PFSK-1 (cell line): ENCODE results near the gene SLC38A9.

Experiments
- FOXP2 ChIP-seq: optimal IDR thresholded peaks from 2 replicates; pipeline ENCODE3; 2011; ENCODE audit warnings: borderline replicate concordance, control low read depth, inconsistent platforms; ENCODE audit not compliant: insufficient read depth; ENCODE audit errors: extremely low read length, extremely low read depth
- POLR2AphosphoS5 ChIP-seq: IDR thresholded peaks from 2 replicates; pipeline ENCODE4 v1.6.1; 2012; ENCODE audit warnings: low read depth, mild to moderate bottlenecking, control low read depth, low read length, moderate library complexity
- SIN3A ChIP-seq: IDR thresholded peaks from 2 replicates; pipeline ENCODE4 v1.6.1; 2012; ENCODE audit warnings: mild to moderate bottlenecking, low read length, moderate library complexity, borderline replicate concordance; ENCODE audit not compliant: insufficient read depth
- TAF1 ChIP-seq: IDR thresholded peaks from 2 replicates; pipeline ENCODE4 v1.6.1; 2012; ENCODE audit warnings: low read length, control low read depth, borderline replicate concordance; ENCODE audit not compliant: insufficient read depth
- TF ChIP-seq, protein P1 (sequence below), 2 experiments: IDR thresholded peaks; 2 replicates each; pipeline versions ENCODE4 v1.6.1 to v1.8.0; 2011 to 2012; ENCODE audit warnings: low read depth in 2 of 2, low read length in 2 of 2, control low read depth in 1 of 2, inconsistent platforms in 1 of 2, mild to moderate bottlenecking in 1 of 2, moderate library complexity in 1 of 2; ENCODE audit not compliant: insufficient read depth in 1 of 2

DNA sequence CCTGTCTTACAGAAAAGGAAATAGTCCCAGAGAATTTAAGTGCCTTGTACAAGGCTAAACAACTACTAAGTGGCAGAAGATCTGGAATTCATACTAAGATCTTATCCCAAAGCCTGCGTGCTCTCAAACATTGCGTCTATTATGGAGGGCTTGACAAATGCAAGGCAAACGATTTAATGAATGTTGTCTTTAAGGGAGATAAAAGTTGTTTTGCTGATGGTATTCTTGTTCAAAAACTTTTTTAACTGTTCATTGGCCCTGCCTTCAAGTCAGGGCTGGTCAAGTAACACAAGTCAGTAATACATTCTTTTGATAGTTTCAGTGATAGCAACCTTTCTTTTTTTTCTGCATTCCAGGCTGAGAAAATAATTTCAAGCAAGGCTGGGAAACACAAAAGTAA, 1.7 kb upstream of the SLC38A9 start:
- TF ChIP-seq TAF1: no peak
- no peak for TF ChIP-seq SIN3A
- TF ChIP-seq, protein P1, sequence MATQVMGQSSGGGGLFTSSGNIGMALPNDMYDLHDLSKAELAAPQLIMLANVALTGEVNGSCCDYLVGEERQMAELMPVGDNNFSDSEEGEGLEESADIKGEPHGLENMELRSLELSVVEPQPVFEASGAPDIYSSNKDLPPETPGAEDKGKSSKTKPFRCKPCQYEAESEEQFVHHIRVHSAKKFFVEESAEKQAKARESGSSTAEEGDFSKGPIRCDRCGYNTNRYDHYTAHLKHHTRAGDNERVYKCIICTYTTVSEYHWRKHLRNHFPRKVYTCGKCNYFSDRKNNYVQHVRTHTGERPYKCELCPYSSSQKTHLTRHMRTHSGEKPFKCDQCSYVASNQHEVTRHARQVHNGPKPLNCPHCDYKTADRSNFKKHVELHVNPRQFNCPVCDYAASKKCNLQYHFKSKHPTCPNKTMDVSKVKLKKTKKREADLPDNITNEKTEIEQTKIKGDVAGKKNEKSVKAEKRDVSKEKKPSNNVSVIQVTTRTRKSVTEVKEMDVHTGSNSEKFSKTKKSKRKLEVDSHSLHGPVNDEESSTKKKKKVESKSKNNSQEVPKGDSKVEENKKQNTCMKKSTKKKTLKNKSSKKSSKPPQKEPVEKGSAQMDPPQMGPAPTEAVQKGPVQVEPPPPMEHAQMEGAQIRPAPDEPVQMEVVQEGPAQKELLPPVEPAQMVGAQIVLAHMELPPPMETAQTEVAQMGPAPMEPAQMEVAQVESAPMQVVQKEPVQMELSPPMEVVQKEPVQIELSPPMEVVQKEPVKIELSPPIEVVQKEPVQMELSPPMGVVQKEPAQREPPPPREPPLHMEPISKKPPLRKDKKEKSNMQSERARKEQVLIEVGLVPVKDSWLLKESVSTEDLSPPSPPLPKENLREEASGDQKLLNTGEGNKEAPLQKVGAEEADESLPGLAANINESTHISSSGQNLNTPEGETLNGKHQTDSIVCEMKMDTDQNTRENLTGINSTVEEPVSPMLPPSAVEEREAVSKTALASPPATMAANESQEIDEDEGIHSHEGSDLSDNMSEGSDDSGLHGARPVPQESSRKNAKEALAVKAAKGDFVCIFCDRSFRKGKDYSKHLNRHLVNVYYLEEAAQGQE (IDR thresholded peaks at IDR 0.05; ENCODE audit: insufficient read depth in 1 of 2, low read depth in 2 of 2, low read length in 2 of 2): no peak
- TF ChIP-seq POLR2AphosphoS5: no peak
- TF ChIP-seq FOXP2: no peak
